Liver (tissue), 9 donors: ENCODE measurements around the gene DNAJC15. TPM values are rescaled to one million over a fixed set of nuclear protein-coding genes. Genes with fewer than 3 reads are reported as not detected.

Source experiments
- DNase-seq: peaks from one replicate; pipeline ENCODE4 v3.0.0-alpha.2; 2017; ENCODE audit warnings: low spot score
- H3K27ac ChIP-seq, 2 donors: one replicate each; pipeline ENCODE4 v1.7.0; 2013; ENCODE audit warnings: inconsistent platforms in 2 of 2, low read length in 2 of 2, control low read depth in 1 of 2, low read depth in 1 of 2, mild to moderate bottlenecking in 1 of 2
- H3K27me3 ChIP-seq, 4 donors: one replicate each; pipeline versions ENCODE4 v1.6.1 to v1.7.0; 2013; ENCODE audit warnings: low read length in 3 of 4, inconsistent platforms in 1 of 4, mild to moderate bottlenecking in 1 of 4, moderate library complexity in 1 of 4; ENCODE audit not compliant: control insufficient read depth in 4 of 4, insufficient read depth in 4 of 4
- H3K36me3 ChIP-seq, 4 donors: one replicate each; pipeline versions ENCODE4 v1.6.1 to v1.7.0; 2013; ENCODE audit warnings: low read length in 3 of 4, mild to moderate bottlenecking in 3 of 4, low read depth in 1 of 4, moderate library complexity in 1 of 4; ENCODE audit not compliant: control insufficient read depth in 4 of 4, insufficient read depth in 3 of 4
- H3K4me1 ChIP-seq, 4 donors: one replicate each; pipeline versions ENCODE4 v1.6.1 to v1.7.0; 2013; ENCODE audit warnings: low read length in 3 of 4, mild to moderate bottlenecking in 3 of 4, moderate library complexity in 1 of 4; ENCODE audit not compliant: control insufficient read depth in 4 of 4, insufficient read depth in 4 of 4
- H3K4me3 ChIP-seq, 3 donors: one replicate each; pipeline versions ENCODE4 v1.6.1 to v1.7.0; 2013; ENCODE audit warnings: low read length in 3 of 3, control low read depth in 1 of 3, low read depth in 1 of 3, mild to moderate bottlenecking in 1 of 3
- H3K9ac ChIP-seq, 2 donors: one replicate each; pipeline ENCODE4 v1.7.0; 2013; ENCODE audit warnings: low read length in 2 of 2, mild to moderate bottlenecking in 2 of 2, moderate library complexity in 2 of 2, control low read depth in 1 of 2, low read depth in 1 of 2
- H3K9me3 ChIP-seq, 4 donors: one replicate each; pipeline versions ENCODE4 v1.6.1 to v1.7.0; 2013; ENCODE audit warnings: low read length in 3 of 4; ENCODE audit not compliant: control insufficient read depth in 4 of 4
- EGR1 ChIP-seq, 2 donors: IDR thresholded peaks; 2 replicates each; pipeline ENCODE4 v1.6.1; 2016 to 2018; ENCODE audit warnings: antibody characterized with exemption in 2 of 2, low read depth in 2 of 2
- FOXA2 ChIP-seq: IDR thresholded peaks from 2 replicates; pipeline ENCODE4 v1.6.1; 2016; ENCODE audit warnings: antibody characterized with exemption
- GABPA ChIP-seq, 2 donors: IDR thresholded peaks in 1 of 2; conservative IDR thresholded peaks in 1 of 2; 2 replicates each; pipeline ENCODE4 v1.6.1; 2016; ENCODE audit warnings: antibody characterized with exemption in 2 of 2, mild to moderate bottlenecking in 1 of 2, moderate library complexity in 1 of 2
- HNF4A ChIP-seq, 2 donors: conservative IDR thresholded peaks; 2 replicates each; pipeline ENCODE4 v1.6.1; 2016; ENCODE audit warnings: antibody characterized with exemption in 2 of 2, mild to moderate bottlenecking in 2 of 2
- JUND ChIP-seq, 2 donors: IDR thresholded peaks; 2 replicates each; pipeline ENCODE4 v1.6.1; 2016; ENCODE audit warnings: antibody characterized with exemption in 2 of 2
- RAD21 ChIP-seq, 2 donors: IDR thresholded peaks; 2 replicates each; pipeline ENCODE4 v1.6.1; 2016; ENCODE audit warnings: antibody characterized with exemption in 2 of 2, mild to moderate bottlenecking in 2 of 2
- RXRA ChIP-seq, 2 donors: IDR thresholded peaks; 2 replicates each; pipeline ENCODE4 v1.6.1; 2017 to 2018; ENCODE audit warnings: antibody characterized with exemption in 2 of 2, mild to moderate bottlenecking in 1 of 2
- SP1 ChIP-seq: IDR thresholded peaks from 2 replicates; pipeline ENCODE4 v1.6.1; 2018; ENCODE audit warnings: antibody characterized with exemption, mild to moderate bottlenecking
- TAF1 ChIP-seq: conservative IDR thresholded peaks from 2 replicates; pipeline ENCODE4 v1.6.1; 2016; ENCODE audit warnings: antibody characterized with exemption, mild to moderate bottlenecking
- YY1 ChIP-seq: IDR thresholded peaks from 2 replicates; pipeline ENCODE4 v1.6.1; 2016; ENCODE audit warnings: antibody characterized with exemption, mild to moderate bottlenecking
- WGBS: extraction: QIAGEN DNeasy Blood & Tissue Kit; methylation state at CpG from one replicate; pipeline ENCODE4 v1.1.7; 2013; 5-methylcytosine and 5-hydroxymethylcytosine counted together
- polyA plus RNA-seq, 2 donors: library from polyadenylated mRNA; stranded (reverse) in 1 of 2; unstranded in 1 of 2; fragments of 200-250 nt in 1 of 2; fragments of >200 nt in 1 of 2; fragmentation: Nextera tagmentation in 1 of 2; extraction: Ambion mirVana in 1 of 2; gene quantifications; one replicate each; pipeline versions ENCODE4 v1.2.1 to v1.2.3, GENCODE V29; 2013 to 2015
- total RNA-seq, 2 donors: library from RNA; depleted of rRNA; stranded (reverse); fragments of >200 nt; gene quantifications; one replicate each; pipeline ENCODE4 v1.2.3, GENCODE V29; 2014
- TF ChIP-seq, protein P1 (sequence below): fragments of 150-350 bp; IDR thresholded peaks from 2 replicates; pipeline ENCODE4 v1.5.1; 2017; ENCODE audit warnings: improper control_type of control experiment, low read depth, low read length; ENCODE audit not compliant: missing input control
- TF ChIP-seq, protein P2 (sequence below): IDR thresholded peaks from 2 replicates; pipeline ENCODE4 v1.6.1; 2016; ENCODE audit warnings: antibody characterized with exemption
- TF ChIP-seq, protein P3 (sequence below): IDR thresholded peaks from 2 replicates; pipeline ENCODE4 v1.6.1; 2016; ENCODE audit warnings: antibody characterized with exemption
- TF ChIP-seq, protein P4 (sequence below): IDR thresholded peaks from 2 replicates; pipeline ENCODE4 v1.6.1; 2016; ENCODE audit warnings: antibody characterized with exemption, mild to moderate bottlenecking
- donor health status: healthy.
- donor health status: healthy.
- donor health status: healthy.
- donor health status: healthy.
- donor health status: healthy.

DNAJC15 gene
- total and polyA plus RNA-seq, 4 donors: 5.8 to 55.4 (median 14.0) TPM

DNA sequence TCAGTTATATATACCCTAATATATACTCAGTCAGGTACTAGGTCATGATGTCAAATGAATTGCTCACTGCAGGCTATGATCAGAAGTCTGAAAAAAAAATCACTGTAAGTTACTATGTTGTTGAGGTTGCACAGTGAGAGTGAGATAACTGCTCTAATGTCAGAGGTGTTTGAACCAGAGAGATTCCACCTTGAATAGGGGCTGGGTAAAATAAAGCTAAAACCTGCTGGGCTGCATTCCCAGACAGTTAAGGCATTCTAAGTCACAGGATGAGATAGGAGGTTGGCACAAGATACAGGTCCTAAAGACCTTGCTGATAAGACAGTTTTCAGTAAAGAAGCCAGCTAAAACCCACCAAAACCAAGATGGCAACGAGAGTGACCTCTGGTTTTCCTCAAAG is 41.5 kb upstream of the DNAJC15 start:
- DNase-seq: no peak
- TF ChIP-seq HNF4A (conservative IDR thresholded peaks at IDR 0.05): no peak
- TF ChIP-seq EGR1 (IDR thresholded peaks at IDR 0.05; ENCODE audit: low read depth in 2 of 2): no peak
- TF ChIP-seq, protein P1, sequence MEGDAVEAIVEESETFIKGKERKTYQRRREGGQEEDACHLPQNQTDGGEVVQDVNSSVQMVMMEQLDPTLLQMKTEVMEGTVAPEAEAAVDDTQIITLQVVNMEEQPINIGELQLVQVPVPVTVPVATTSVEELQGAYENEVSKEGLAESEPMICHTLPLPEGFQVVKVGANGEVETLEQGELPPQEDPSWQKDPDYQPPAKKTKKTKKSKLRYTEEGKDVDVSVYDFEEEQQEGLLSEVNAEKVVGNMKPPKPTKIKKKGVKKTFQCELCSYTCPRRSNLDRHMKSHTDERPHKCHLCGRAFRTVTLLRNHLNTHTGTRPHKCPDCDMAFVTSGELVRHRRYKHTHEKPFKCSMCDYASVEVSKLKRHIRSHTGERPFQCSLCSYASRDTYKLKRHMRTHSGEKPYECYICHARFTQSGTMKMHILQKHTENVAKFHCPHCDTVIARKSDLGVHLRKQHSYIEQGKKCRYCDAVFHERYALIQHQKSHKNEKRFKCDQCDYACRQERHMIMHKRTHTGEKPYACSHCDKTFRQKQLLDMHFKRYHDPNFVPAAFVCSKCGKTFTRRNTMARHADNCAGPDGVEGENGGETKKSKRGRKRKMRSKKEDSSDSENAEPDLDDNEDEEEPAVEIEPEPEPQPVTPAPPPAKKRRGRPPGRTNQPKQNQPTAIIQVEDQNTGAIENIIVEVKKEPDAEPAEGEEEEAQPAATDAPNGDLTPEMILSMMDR: no peak
- no peak for TF ChIP-seq GABPA (IDR thresholded peaks at IDR 0.05 in 1 of 2, conservative IDR thresholded peaks at IDR 0.05 in 1 of 2)
- TF ChIP-seq RAD21 (IDR thresholded peaks at IDR 0.05): no peak
- TF ChIP-seq, protein P2, sequence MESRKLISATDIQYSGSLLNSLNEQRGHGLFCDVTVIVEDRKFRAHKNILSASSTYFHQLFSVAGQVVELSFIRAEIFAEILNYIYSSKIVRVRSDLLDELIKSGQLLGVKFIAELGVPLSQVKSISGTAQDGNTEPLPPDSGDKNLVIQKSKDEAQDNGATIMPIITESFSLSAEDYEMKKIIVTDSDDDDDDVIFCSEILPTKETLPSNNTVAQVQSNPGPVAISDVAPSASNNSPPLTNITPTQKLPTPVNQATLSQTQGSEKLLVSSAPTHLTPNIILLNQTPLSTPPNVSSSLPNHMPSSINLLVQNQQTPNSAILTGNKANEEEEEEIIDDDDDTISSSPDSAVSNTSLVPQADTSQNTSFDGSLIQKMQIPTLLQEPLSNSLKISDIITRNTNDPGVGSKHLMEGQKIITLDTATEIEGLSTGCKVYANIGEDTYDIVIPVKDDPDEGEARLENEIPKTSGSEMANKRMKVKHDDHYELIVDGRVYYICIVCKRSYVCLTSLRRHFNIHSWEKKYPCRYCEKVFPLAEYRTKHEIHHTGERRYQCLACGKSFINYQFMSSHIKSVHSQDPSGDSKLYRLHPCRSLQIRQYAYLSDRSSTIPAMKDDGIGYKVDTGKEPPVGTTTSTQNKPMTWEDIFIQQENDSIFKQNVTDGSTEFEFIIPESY: no peak
- TF ChIP-seq SP1: no peak
- no peak for TF ChIP-seq TAF1
- TF ChIP-seq FOXA2: no peak
- TF ChIP-seq JUND (IDR thresholded peaks at IDR 0.05): no peak
- no peak overlapping the region for H3K4me3 ChIP-seq
- H3K36me3 ChIP-seq: no peaks in the 10 kb centered on the region
- no peak overlapping the region for H3K9ac ChIP-seq
- peaks cover 3 to 11% (median 8%) of the 10 kb centered on the region in 4 donors for H3K4me1 ChIP-seq
- no peak overlapping the region for H3K27ac ChIP-seq
- H3K27me3 ChIP-seq: no peaks in the 10 kb centered on the region
- no peaks in the 10 kb centered on the region for H3K9me3 ChIP-seq
- WGBS: 78% methylated on average over 1 of the region's 1 CpG

DNA sequence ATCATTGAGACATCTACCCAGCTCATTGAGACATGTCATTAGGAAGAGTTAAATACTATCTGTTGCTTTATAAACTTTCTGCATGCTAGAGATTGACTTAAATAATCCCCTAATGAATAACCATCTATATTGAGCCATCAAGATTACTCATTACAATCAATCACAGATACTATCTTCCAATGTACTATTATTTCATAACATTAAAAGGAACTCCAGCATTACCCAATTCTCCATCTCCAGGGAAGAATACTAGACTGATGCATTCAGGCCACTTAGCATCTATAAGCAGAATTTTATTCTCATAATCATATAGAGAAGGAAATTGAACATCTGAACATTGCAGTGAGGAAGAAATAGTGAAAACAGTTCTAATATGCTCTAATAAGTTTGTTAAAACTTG is 39.4 kb upstream of the DNAJC15 start:
- Histone ChIP-seq H3K27ac (no peak overlapping the region), H3K36me3 (no peaks in the 10 kb centered on the region), H3K4me1 (peaks cover 3 to 11% (median 8%) of the 10 kb centered on the region in 4 donors), H3K9ac (no peak overlapping the region), H3K9me3 (no peaks in the 10 kb centered on the region), H3K4me3 (no peak overlapping the region), H3K27me3 (no peaks in the 10 kb centered on the region)
- no peak for TF ChIP-seq YY1
- TF ChIP-seq FOXA2: no peak
- no peak for TF ChIP-seq SP1
- TF ChIP-seq, protein P2: no peak
- TF ChIP-seq, protein P3, sequence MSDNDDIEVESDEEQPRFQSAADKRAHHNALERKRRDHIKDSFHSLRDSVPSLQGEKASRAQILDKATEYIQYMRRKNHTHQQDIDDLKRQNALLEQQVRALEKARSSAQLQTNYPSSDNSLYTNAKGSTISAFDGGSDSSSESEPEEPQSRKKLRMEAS: no peak
- TF ChIP-seq RXRA (IDR thresholded peaks at IDR 0.05): no peak
- no peak for TF ChIP-seq EGR1 (IDR thresholded peaks at IDR 0.05; ENCODE audit: low read depth in 2 of 2)
- TF ChIP-seq, protein P4, sequence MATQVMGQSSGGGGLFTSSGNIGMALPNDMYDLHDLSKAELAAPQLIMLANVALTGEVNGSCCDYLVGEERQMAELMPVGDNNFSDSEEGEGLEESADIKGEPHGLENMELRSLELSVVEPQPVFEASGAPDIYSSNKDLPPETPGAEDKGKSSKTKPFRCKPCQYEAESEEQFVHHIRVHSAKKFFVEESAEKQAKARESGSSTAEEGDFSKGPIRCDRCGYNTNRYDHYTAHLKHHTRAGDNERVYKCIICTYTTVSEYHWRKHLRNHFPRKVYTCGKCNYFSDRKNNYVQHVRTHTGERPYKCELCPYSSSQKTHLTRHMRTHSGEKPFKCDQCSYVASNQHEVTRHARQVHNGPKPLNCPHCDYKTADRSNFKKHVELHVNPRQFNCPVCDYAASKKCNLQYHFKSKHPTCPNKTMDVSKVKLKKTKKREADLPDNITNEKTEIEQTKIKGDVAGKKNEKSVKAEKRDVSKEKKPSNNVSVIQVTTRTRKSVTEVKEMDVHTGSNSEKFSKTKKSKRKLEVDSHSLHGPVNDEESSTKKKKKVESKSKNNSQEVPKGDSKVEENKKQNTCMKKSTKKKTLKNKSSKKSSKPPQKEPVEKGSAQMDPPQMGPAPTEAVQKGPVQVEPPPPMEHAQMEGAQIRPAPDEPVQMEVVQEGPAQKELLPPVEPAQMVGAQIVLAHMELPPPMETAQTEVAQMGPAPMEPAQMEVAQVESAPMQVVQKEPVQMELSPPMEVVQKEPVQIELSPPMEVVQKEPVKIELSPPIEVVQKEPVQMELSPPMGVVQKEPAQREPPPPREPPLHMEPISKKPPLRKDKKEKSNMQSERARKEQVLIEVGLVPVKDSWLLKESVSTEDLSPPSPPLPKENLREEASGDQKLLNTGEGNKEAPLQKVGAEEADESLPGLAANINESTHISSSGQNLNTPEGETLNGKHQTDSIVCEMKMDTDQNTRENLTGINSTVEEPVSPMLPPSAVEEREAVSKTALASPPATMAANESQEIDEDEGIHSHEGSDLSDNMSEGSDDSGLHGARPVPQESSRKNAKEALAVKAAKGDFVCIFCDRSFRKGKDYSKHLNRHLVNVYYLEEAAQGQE: no peak
- no peak for DNase-seq
